ENCODE measurements around the gene CCDC97.

Gene CCDC97

GRCh38 chr19:41299755-41300089 is 10.2 kb upstream of the CCDC97 start:
- DNase-seq, result no peak
- H3K4me3 ChIP-seq (ENCODE audit: low read depth, low read length), result no peak overlapping the region
- no peaks in the 10 kb centered on the region for H3K27me3 ChIP-seq (ENCODE audit: insufficient read depth, low read depth, severe bottlenecking)
- no peaks in the 10 kb centered on the region for H3K9me3 ChIP-seq (ENCODE audit: severe bottlenecking)
- no peak for TF ChIP-seq CTCF (IDR thresholded peaks at IDR 0.05; ENCODE audit: low read depth, low read length)
- H3K27ac ChIP-seq, result no peak overlapping the region
- H3K36me3 ChIP-seq, result peaks cover 100% of the 10 kb centered on the region

GRCh38 chr19:41300555-41300954 is 9.4 kb upstream of the CCDC97 start:
- Histone ChIP-seq H3K27me3 (ENCODE audit: insufficient read depth, low read depth, severe bottlenecking) (no peaks in the 10 kb centered on the region), H3K9me3 (ENCODE audit: severe bottlenecking) (no peaks in the 10 kb centered on the region), H3K4me3 (ENCODE audit: low read depth, low read length) (no peak overlapping the region), H3K36me3 (peaks cover 99% of the 10 kb centered on the region), H3K27ac (no peak overlapping the region)
- no peak for DNase-seq
- TF ChIP-seq CTCF (IDR thresholded peaks at IDR 0.05; ENCODE audit: low read depth, low read length), result no peak

GRCh38 chr19:41302624-41303351 is 7.2 kb upstream of the CCDC97 start:
- no peak overlapping the region for H3K4me3 ChIP-seq (ENCODE audit: low read depth, low read length)
- no peaks in the 10 kb centered on the region for H3K27me3 ChIP-seq (ENCODE audit: insufficient read depth, low read depth, severe bottlenecking)
- DNase-seq, result no peak
- H3K36me3 ChIP-seq, result peaks cover 95% of the 10 kb centered on the region
- H3K9me3 ChIP-seq (ENCODE audit: severe bottlenecking), result no peaks in the 10 kb centered on the region
- H3K27ac ChIP-seq, result no peak overlapping the region
- no peak for TF ChIP-seq CTCF (IDR thresholded peaks at IDR 0.05; ENCODE audit: low read depth, low read length)

- no peak for DNase-seq
- Histone ChIP-seq H3K4me3 (ENCODE audit: low read depth, low read length) (no peak overlapping the region), H3K27ac (no peak overlapping the region), H3K36me3 (peaks cover 93% of the 10 kb centered on the region), H3K9me3 (ENCODE audit: severe bottlenecking) (no peaks in the 10 kb centered on the region), H3K27me3 (ENCODE audit: insufficient read depth, low read depth, severe bottlenecking) (no peaks in the 10 kb centered on the region)
- no peak for TF ChIP-seq CTCF (IDR thresholded peaks at IDR 0.05; ENCODE audit: low read depth, low read length)
These were observed 6.0 kb upstream of the CCDC97 start for GRCh38 chr19:41303954-41304353.

- Histone ChIP-seq H3K27ac (no peak overlapping the region), H3K36me3 (peaks cover 85% of the 10 kb centered on the region), H3K9me3 (ENCODE audit: severe bottlenecking) (no peaks in the 10 kb centered on the region), H3K27me3 (ENCODE audit: insufficient read depth, low read depth, severe bottlenecking) (no peaks in the 10 kb centered on the region), H3K4me3 (ENCODE audit: low read depth, low read length) (no peak overlapping the region)
- no peak for DNase-seq
- TF ChIP-seq CTCF (IDR thresholded peaks at IDR 0.05; ENCODE audit: low read depth, low read length), result no peak
These were observed 5.1 kb upstream of the CCDC97 start for GRCh38 chr19:41304706-41305483.
